ENCODE measurements around the gene OR51M1.
"Not testable (repeated sequence)": the region's sequence is repeated elsewhere in the genome, so short reads cannot be mapped to it uniquely, and the experiment has no call there.

GRCh38 chr11:5366365-5366764 is 17.2 kb upstream of the OR51M1 start:
- not testable (repeated sequence) for TF ChIP-seq POLR2A (IDR thresholded peaks at IDR 0.05; ENCODE audit: insufficient read depth in 1 of 2, low read depth in 2 of 2, low read length in 2 of 2); TCF7L2 (IDR thresholded peaks at IDR 0.05; ENCODE audit: low read depth, low read length); SMAD9 (CRISPR knock-in tag; IDR thresholded peaks at IDR 0.05); ZSCAN30 (CRISPR knock-in tag; IDR thresholded peaks at IDR 0.05)

Data from HepG2 (cell line).